HG03432 (cell line): ENCODE measurements around the gene CCNE1.

ENCODE experiments used
- ATAC-seq: cut with Tn5 transposase; IDR thresholded peaks from one replicate; pipeline ENCODE4 v1.9.1; 2021; ENCODE audit warnings: mild to moderate bottlenecking, moderate library complexity; ENCODE audit not compliant: unreplicated experiment

Gene CCNE1

DNA sequence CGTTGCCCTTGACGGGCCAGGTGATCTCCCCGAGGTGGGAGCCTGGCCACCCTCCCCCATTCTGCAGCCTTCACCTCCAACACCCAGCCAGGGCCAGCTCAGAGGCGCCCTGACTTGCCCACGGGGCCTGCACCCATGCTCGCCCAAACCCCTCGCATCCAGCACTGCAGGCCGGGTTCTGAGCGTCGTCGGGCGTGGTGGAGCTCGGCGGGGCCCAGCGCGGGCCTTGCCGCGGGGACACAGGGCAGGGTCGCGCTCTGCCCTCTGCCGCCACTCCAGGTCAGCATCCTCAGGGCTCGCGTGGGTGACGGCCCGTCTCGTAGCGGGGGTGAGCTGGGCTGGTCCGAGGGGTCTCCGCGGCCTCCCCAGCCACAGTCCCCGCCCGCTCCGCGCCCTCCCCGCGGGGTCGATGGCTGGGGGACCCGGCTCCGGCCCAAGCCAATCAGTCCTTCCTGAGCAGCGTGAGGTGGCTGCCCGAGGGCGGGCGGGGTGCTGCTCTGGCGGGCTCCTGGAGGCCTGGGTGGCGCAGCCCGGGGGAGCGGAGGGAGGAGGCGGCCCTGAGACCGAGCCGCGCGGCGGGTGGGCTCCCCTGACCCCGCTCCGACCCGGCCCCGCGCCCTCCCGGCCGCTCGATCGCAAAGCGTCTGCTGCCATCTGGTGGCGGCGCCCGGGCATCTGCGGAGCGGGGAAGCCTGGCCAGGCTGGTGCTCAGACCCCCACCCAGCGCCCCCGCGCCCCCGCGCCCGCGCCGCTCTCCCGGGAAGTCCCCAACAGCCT, 61.4 kb downstream of the CCNE1 start:
- ATAC-seq = peak; percentile 69
